H9 (cell line): ENCODE measurements around the gene POU2F2. TPM values are rescaled to one million over a fixed set of nuclear protein-coding genes. Genes with fewer than 3 reads are reported as not detected.

Experiments used
- DNase-seq: peaks from one replicate; pipeline ENCODE4 v3.0.0-alpha.2; 2017
- H2AFZ ChIP-seq: one replicate; pipeline ENCODE4 v1.6.1; 2013; ENCODE audit warnings: mild to moderate bottlenecking, low read length, control low read depth, moderate library complexity
- H2AK5ac ChIP-seq: 2 replicates; pipeline ENCODE4 v1.6.1; 2013; ENCODE audit warnings: low read length, control low read depth, mixed read lengths; ENCODE audit not compliant: insufficient read length
- H2BK120ac ChIP-seq: one replicate; pipeline ENCODE4 v1.6.1; 2013; ENCODE audit warnings: low read depth, mild to moderate bottlenecking, low read length, control low read depth, inconsistent platforms; ENCODE audit not compliant: poor library complexity, severe bottlenecking
- H2BK12ac ChIP-seq: 2 replicates; pipeline ENCODE4 v1.6.1; 2013; ENCODE audit warnings: low read length, control low read depth, mixed read lengths, low read depth; ENCODE audit not compliant: insufficient read length
- H2BK15ac ChIP-seq: 2 replicates; pipeline ENCODE4 v1.6.1; 2013; ENCODE audit warnings: low read depth, low read length, control low read depth
- H2BK20ac ChIP-seq: one replicate; pipeline ENCODE4 v1.6.1; 2013; ENCODE audit warnings: low read depth, mild to moderate bottlenecking, low read length, control low read depth, inconsistent platforms; ENCODE audit not compliant: poor library complexity, severe bottlenecking
- H2BK5ac ChIP-seq: 2 replicates; pipeline ENCODE4 v1.6.1; 2013; ENCODE audit warnings: low read length, control low read depth, mixed read lengths; ENCODE audit not compliant: insufficient read length
- H3K14ac ChIP-seq: 2 replicates; pipeline ENCODE4 v1.6.1; 2013; ENCODE audit warnings: low read length, control low read depth; ENCODE audit not compliant: insufficient read depth
- H3K18ac ChIP-seq: 2 replicates; pipeline ENCODE4 v1.6.1; 2013; ENCODE audit warnings: low read depth, mild to moderate bottlenecking, mixed read lengths, low read length, control low read depth; ENCODE audit not compliant: insufficient read length
- H3K23ac ChIP-seq: 2 replicates; pipeline ENCODE4 v1.6.1; 2013; ENCODE audit warnings: low read length, control low read depth, mixed read lengths, low read depth; ENCODE audit not compliant: insufficient read length
- H3K23me2 ChIP-seq: 2 replicates; pipeline ENCODE4 v1.6.1; 2013; ENCODE audit warnings: low read depth, mild to moderate bottlenecking, mixed read lengths, low read length, control low read depth; ENCODE audit not compliant: insufficient read length, poor library complexity, severe bottlenecking
- H3K27ac ChIP-seq: 2 replicates; pipeline ENCODE4 v1.5.1; 2013; ENCODE audit warnings: low read length, control low read depth, mixed read lengths, low read depth; ENCODE audit not compliant: insufficient read length
- H3K27me3 ChIP-seq: 2 replicates; pipeline ENCODE4 v1.6.1; 2013; ENCODE audit warnings: low read length, control low read depth, inconsistent platforms; ENCODE audit not compliant: insufficient read depth
- H3K4ac ChIP-seq: 2 replicates; pipeline ENCODE4 v1.6.1; 2013; ENCODE audit warnings: low read depth, mild to moderate bottlenecking, control low read depth, inconsistent platforms, low read length, moderate library complexity
- H3K4me1 ChIP-seq: 2 replicates; pipeline ENCODE4 v1.6.1; 2013; ENCODE audit warnings: low read length, control low read depth, inconsistent platforms; ENCODE audit not compliant: insufficient read depth
- H3K4me2 ChIP-seq: 2 replicates; pipeline ENCODE4 v1.6.1; 2013; ENCODE audit warnings: low read length, control low read depth, mixed read lengths; ENCODE audit not compliant: insufficient read length, insufficient read depth
- H3K56ac ChIP-seq: 2 replicates; pipeline ENCODE4 v1.6.1; 2013; ENCODE audit warnings: low read depth, mild to moderate bottlenecking, mixed read lengths, low read length, control low read depth; ENCODE audit not compliant: insufficient read length
- H3K79me1 ChIP-seq: 2 replicates; pipeline ENCODE4 v1.6.1; 2013; ENCODE audit warnings: low read depth, mild to moderate bottlenecking, moderate library complexity, low read length, control low read depth, inconsistent platforms; ENCODE audit not compliant: insufficient read depth, poor library complexity, severe bottlenecking
- H3K79me2 ChIP-seq: 2 replicates; pipeline ENCODE4 v1.6.1; 2013; ENCODE audit warnings: low read length, control low read depth, inconsistent platforms; ENCODE audit not compliant: insufficient read depth
- H3K9ac ChIP-seq: 2 replicates; pipeline ENCODE4 v1.6.1; 2013; ENCODE audit warnings: low read length, control low read depth, mixed read lengths; ENCODE audit not compliant: insufficient read length; ENCODE audit errors: extremely low read depth
- H3K9me3 ChIP-seq: one replicate; pipeline ENCODE4 v1.6.1; 2013; ENCODE audit warnings: low read depth, low read length, inconsistent platforms; ENCODE audit not compliant: control insufficient read depth
- H3T11ph ChIP-seq: one replicate; pipeline ENCODE4 v1.6.1; 2013; ENCODE audit warnings: mild to moderate bottlenecking, low read length, control low read depth, inconsistent platforms
- H4K20me1 ChIP-seq: one replicate; pipeline ENCODE4 v1.6.1; 2013; ENCODE audit not compliant: control insufficient read depth, insufficient read length, insufficient read depth
- H4K5ac ChIP-seq: 2 replicates; pipeline ENCODE4 v1.6.1; 2013; ENCODE audit warnings: low read depth, mild to moderate bottlenecking, mixed read lengths, low read length, control low read depth; ENCODE audit not compliant: insufficient read length
- H4K8ac ChIP-seq: replicated peaks from 2 replicates; pipeline ENCODE4 v1.6.1; 2013; ENCODE audit warnings: low read length, control low read depth, mixed read lengths, low read depth; ENCODE audit not compliant: insufficient read length
- H4K91ac ChIP-seq: 2 replicates; pipeline ENCODE4 v1.6.1; 2013; ENCODE audit warnings: low read depth, mild to moderate bottlenecking, moderate library complexity, mixed read lengths, low read length, control low read depth; ENCODE audit not compliant: insufficient read length
- H3K27ac Mint-ChIP-seq, 3 experiments: 2 replicates in 2 of 3; 3 replicates in 1 of 3; pipeline ENCODE4 v1.8.0; 2020 to 2021; ENCODE audit warnings: mixed read lengths in 3 of 3, mild to moderate bottlenecking in 1 of 3, moderate library complexity in 1 of 3
- H3K27me3 Mint-ChIP-seq: 2 replicates; pipeline ENCODE4 v1.8.0; 2021; ENCODE audit warnings: low read depth, mild to moderate bottlenecking, moderate library complexity, mixed read lengths
- H3K36me3 Mint-ChIP-seq, 3 experiments: 2 replicates in 2 of 3; 3 replicates in 1 of 3; pipeline ENCODE4 v1.8.0; 2020 to 2021; ENCODE audit warnings: low read depth in 3 of 3, mixed read lengths in 3 of 3; ENCODE audit not compliant: insufficient read depth in 1 of 3
- H3K4me1 Mint-ChIP-seq, 2 experiments: 2 replicates each; pipeline ENCODE4 v1.8.0; 2020; ENCODE audit warnings: mixed read lengths in 2 of 2
- H3K4me3 Mint-ChIP-seq, 2 experiments: 2 replicates in 1 of 2; 3 replicates in 1 of 2; pipeline ENCODE4 v1.8.0; 2020 to 2021; ENCODE audit warnings: mild to moderate bottlenecking in 2 of 2, mixed read lengths in 2 of 2, moderate library complexity in 1 of 2
- H3K9me3 Mint-ChIP-seq, 2 experiments: 2 replicates in 1 of 2; 3 replicates in 1 of 2; pipeline ENCODE4 v1.8.0; 2020; ENCODE audit warnings: mild to moderate bottlenecking in 2 of 2, mixed read lengths in 2 of 2, moderate library complexity in 1 of 2
- CTCF ChIP-seq: fragments of 200-600 bp; sonication (generic); conservative IDR thresholded peaks from 3 replicates; pipeline ENCODE4 v1.8.0; 2021; ENCODE audit warnings: antibody characterized with exemption, mild to moderate bottlenecking
- WGBS: extraction: QIAGEN DNeasy Blood & Tissue Kit; methylation state at CpG from one replicate; pipeline ENCODE4 v1.1.7; 2013; ENCODE audit warnings: missing lambda C conversion rate, low lambda C conversion rate, mixed read lengths; ENCODE audit not compliant: insufficient read length; ENCODE audit errors: extremely low coverage; 5-methylcytosine and 5-hydroxymethylcytosine counted together
- total RNA-seq: library from RNA; stranded (reverse); gene quantifications from 2 replicates; pipeline ENCODE4 v1.2.1, GENCODE V29; 2021

POU2F2 gene
- total RNA-seq, 1 experiment from 2014 or later = 2.9 TPM

GRCh38 chr19:42140125-42140754, 8.0 kb upstream of the POU2F2 start:
- H3K23me2 ChIP-seq = no peaks in the 10 kb centered on the region
- H2AK5ac ChIP-seq = no peak overlapping the region
- no peaks in the 10 kb centered on the region for H3K9me3 Mint-ChIP-seq

More at GRCh38 chr19:42140125-42140754, 8.0 kb upstream of the POU2F2 start:
- Histone ChIP-seq H4K8ac (no peak overlapping the region), H3T11ph (no peak overlapping the region), H3K27me3 (no peaks in the 10 kb centered on the region), H3K9me3 (no peaks in the 10 kb centered on the region), H3K18ac (no peak overlapping the region), H2BK15ac (no peak overlapping the region), H3K27ac (no peak overlapping the region), H3K4ac (no peak overlapping the region), H2AFZ (no peak overlapping the region), H2BK12ac (no peak overlapping the region), H4K20me1 (no peaks in the 10 kb centered on the region), H3K79me2 (no peaks in the 10 kb centered on the region), H3K79me1 (no peaks in the 10 kb centered on the region), H2BK5ac (no peak overlapping the region), H3K23ac (no peak overlapping the region), H3K4me2 (no peak overlapping the region), H3K56ac (no peak overlapping the region), H2BK120ac (no peak overlapping the region), H2BK20ac (no peak overlapping the region), H3K14ac (no peak overlapping the region), H4K5ac (no peak overlapping the region), H3K4me1 (no peaks in the 10 kb centered on the region; the same call in 1 of the 2 replicates), H4K91ac (no peak overlapping the region), H3K9ac (no peak overlapping the region)
- no peaks in the 10 kb centered on the region for H3K36me3 Mint-ChIP-seq
- H3K4me3 Mint-ChIP-seq = no peak overlapping the region; a peak in 1 of 5 replicates
- no peak for TF ChIP-seq CTCF
- DNase-seq = peak; percentile 90
- no CpG with 5 or more reads among the region's 8 CpGs for WGBS
- no peak overlapping the region for H3K27ac Mint-ChIP-seq
- H3K4me1 Mint-ChIP-seq = peaks cover 0 to 5% of the 10 kb centered on the region in 2 experiments; a peak in 1 of 4 replicates
- H3K27me3 Mint-ChIP-seq = peaks cover 67% of the 10 kb centered on the region
